Right hindlimb (tissue), 1 donor: ENCODE results near the gene FAM199X.
"Not testable (repeated sequence)": the region's sequence is repeated elsewhere in the genome, so short reads cannot be mapped to it uniquely, and the experiment has no call there.

Experiments used
- DNase-seq: peaks from one replicate; pipeline ENCODE4 v3.0.0-alpha.2; 2018

Gene FAM199X

GRCh38 chrX:104193485-104193884 lies 27.2 kb downstream of the FAM199X start:
- no peak for DNase-seq

GRCh38 chrX:104195013-104195412 lies 28.8 kb downstream of the FAM199X start:
- DNase-seq = no peak

- DNase-seq = no peak
These were observed 29.3 kb downstream of the FAM199X start for GRCh38 chrX:104195489-104196084.

DNA sequence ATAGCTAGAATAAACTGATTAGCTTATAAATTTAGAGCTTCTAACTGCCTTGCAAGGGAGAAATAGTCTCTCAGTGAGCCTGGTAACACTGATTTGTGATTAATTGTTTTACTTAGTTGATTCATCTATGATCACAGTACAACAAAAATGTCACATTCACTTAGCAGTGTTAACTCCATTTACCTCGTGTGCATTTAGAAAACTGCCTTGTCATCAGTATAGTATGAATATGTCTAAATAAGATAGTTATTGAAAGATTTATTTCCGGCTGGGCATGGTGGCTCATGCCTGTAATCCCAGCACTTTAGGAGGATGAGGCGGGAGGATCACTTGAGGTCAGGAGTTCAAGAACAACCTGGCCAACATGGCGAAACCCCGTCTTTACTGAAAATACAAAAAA lies 39.3 kb downstream of the FAM199X start:
- no peak for DNase-seq

GRCh38 chrX:104211187-104211586 lies 44.9 kb downstream of the FAM199X start:
- DNase-seq = no peak

- DNase-seq = not testable (repeated sequence)
These were observed 63.8 kb downstream of the FAM199X start for GRCh38 chrX:104230060-104230459.
